Ectodermal cell (in vitro differentiated cells): Measurements from ENCODE around the gene HEBP2.

Experiments used
- H3K27ac ChIP-seq: 2 replicates; pipeline ENCODE4 v1.7.0; 2013; ENCODE audit warnings: mild to moderate bottlenecking, low read depth, low read length; ENCODE audit not compliant: insufficient read depth, poor library complexity, severe bottlenecking
- H3K27me3 ChIP-seq: 2 replicates; pipeline ENCODE4 v1.7.0; 2013; ENCODE audit warnings: mild to moderate bottlenecking, low read length; ENCODE audit not compliant: insufficient read depth, control insufficient read depth, poor library complexity, severe bottlenecking
- H3K36me3 ChIP-seq: one replicate; pipeline ENCODE4 v1.7.0; 2013; ENCODE audit warnings: low read length; ENCODE audit not compliant: control insufficient read depth, insufficient read depth
- H3K4me1 ChIP-seq: one replicate; pipeline ENCODE4 v1.7.0; 2013; ENCODE audit warnings: low read length; ENCODE audit not compliant: control insufficient read depth, insufficient read depth
- H3K4me3 ChIP-seq: 2 replicates; pipeline ENCODE4 v1.7.0; 2013; ENCODE audit warnings: low read depth, low read length, control low read depth; ENCODE audit not compliant: insufficient read depth
- H3K9me3 ChIP-seq: 2 replicates; pipeline ENCODE4 v1.7.0; 2013; ENCODE audit warnings: mild to moderate bottlenecking, low read length, moderate library complexity; ENCODE audit not compliant: control insufficient read depth
- whole genome bisulfite sequencing, 2 experiments: methylation state at CpG; one replicate each; pipeline ENCODE4 v1.1.7; 2013; ENCODE audit warnings: missing lambda C conversion rate in 2 of 2; 5-methylcytosine and 5-hydroxymethylcytosine counted together

HEBP2 gene

DNA sequence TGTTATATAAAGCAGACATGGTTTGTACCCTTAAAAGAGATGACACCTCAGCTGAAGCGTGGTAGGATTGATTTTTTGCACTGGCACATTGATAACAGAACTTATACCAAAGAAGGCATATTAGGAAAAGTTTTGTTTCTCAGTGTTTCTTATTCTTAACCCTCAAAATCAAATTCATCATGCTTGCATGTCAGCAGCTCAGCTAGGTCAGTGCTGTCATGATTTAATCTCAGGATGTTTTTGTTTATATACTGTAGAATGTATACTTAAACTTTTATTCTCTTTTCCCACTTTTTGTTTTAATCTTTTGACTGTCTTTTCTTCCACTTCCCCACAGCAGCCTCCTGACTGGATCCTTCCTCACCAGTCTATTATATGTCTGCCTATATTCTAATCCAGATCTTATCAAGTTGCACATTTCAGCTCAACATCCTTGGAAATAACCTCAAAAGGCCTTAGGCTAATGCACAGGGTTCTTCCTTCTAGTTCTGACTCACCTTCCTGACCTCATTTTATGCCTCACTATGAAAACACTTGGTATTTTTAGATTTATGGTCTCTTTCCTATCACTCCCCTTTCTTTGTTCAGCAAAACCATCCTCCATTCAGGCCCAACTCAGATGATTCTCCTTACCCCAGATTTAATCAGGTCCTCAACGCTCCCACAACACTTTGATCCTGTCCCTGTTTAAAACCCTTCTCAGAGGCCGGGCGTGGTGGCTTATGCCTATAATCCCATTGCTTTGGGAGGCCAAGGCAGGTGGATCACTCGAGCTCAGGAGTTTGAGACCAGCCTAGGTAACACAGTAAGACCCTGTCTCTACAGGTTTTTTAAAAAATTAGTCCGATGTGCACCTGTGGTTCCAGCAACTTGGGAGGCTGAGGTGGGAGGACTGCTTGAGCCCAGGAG lies 7.2 kb downstream of the HEBP2 start:
- H3K36me3 ChIP-seq: peaks cover 22% of the 10 kb centered on the region
- WGBS, 2 experiments: 90 to 93% methylated on average over 6 of the region's 6 CpGs
- H3K4me1 ChIP-seq: no peaks in the 10 kb centered on the region
- H3K9me3 ChIP-seq: no peaks in the 10 kb centered on the region
- no peak overlapping the region for H3K4me3 ChIP-seq
- no peaks in the 10 kb centered on the region for H3K27me3 ChIP-seq
- H3K27ac ChIP-seq: no peak overlapping the region

DNA sequence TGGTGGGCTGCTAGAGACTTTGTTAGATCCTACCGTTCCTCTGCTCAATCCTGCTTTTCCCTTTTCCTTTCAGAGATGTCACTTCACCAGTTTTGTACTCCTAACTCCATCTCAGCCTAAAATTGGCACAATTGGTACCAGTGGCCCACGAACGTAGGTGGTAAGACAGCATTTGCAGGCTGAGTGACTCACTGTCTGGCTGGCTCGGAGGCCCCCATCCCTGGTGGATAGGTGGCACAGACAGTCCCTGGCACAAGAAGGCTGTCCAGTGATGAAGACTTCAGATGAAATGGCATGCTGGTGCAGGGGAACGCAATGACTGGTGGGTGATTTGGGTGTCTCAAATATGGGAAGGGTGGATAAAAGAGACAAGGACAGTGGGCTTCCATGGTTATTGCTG lies 11.1 kb downstream of the HEBP2 start:
- Histone ChIP-seq H3K4me1 (no peaks in the 10 kb centered on the region), H3K9me3 (no peaks in the 10 kb centered on the region), H3K27ac (no peak overlapping the region), H3K4me3 (no peak overlapping the region), H3K36me3 (peaks cover 16% of the 10 kb centered on the region), H3K27me3 (no peaks in the 10 kb centered on the region)
- 94 to 95% methylated on average over 5 of the region's 5 CpGs for WGBS, 2 experiments

DNA sequence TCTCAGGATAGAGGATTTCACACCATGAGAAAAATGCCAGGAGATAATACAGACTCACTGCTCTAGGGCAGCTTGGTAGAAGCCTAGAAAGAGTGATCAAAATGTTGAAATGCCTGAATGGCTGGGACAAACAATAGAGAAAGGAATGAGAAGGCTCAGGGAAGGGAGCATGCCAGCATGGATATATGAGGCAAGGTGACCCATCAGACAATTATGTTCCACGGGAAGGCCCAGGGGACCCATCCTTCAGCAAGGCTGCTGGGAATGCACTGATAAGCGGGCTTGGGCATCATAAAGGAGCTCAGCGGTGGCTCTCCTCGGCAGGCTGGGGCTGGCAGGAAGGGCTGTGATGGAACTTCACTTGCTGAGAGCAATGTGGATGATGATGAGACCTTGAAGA lies 12.2 kb downstream of the HEBP2 start:
- Histone ChIP-seq H3K4me1 (no peaks in the 10 kb centered on the region), H3K4me3 (no peak overlapping the region), H3K27ac (no peak overlapping the region), H3K36me3 (peaks cover 16% of the 10 kb centered on the region), H3K9me3 (no peaks in the 10 kb centered on the region), H3K27me3 (no peaks in the 10 kb centered on the region)
- 93 to 94% methylated on average over 4 of the region's 4 CpGs for WGBS, 2 experiments

DNA sequence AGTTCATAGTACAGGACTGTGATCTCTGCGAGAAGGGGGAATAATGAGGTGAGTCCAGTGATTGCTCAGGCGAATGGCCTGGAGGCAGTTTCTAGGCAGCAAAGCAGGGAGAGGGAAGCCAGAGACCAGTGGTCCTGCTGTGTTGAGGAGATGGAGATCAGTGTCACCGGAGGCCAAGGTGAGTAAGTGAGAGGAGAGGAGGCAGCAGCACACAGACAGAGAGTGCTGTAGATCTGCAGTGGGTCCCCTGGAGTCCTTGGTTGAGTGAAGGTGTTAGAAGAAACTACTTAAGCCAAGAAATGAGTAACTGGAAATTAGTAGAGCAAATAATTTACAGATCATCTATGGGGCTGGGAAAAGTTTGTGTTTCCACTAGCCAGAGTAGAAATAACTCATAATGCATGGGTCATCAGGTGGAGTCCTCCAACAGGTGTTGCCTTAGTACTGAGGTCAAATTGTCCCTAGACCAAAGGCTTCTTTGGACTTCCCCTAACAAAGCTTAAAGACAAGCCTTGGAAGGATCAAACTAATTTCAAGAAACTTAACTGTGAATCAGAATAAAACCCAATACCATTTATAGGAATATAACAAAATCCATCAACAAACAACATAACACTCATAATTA lies 13.6 kb downstream of the HEBP2 start:
- Histone ChIP-seq H3K36me3 (peaks cover 9% of the 10 kb centered on the region), H3K9me3 (no peaks in the 10 kb centered on the region), H3K27ac (no peak overlapping the region), H3K4me3 (no peak overlapping the region), H3K4me1 (no peaks in the 10 kb centered on the region), H3K27me3 (no peaks in the 10 kb centered on the region)
- 91 to 93% methylated on average over 3 of the region's 3 CpGs for WGBS, 2 experiments

DNA sequence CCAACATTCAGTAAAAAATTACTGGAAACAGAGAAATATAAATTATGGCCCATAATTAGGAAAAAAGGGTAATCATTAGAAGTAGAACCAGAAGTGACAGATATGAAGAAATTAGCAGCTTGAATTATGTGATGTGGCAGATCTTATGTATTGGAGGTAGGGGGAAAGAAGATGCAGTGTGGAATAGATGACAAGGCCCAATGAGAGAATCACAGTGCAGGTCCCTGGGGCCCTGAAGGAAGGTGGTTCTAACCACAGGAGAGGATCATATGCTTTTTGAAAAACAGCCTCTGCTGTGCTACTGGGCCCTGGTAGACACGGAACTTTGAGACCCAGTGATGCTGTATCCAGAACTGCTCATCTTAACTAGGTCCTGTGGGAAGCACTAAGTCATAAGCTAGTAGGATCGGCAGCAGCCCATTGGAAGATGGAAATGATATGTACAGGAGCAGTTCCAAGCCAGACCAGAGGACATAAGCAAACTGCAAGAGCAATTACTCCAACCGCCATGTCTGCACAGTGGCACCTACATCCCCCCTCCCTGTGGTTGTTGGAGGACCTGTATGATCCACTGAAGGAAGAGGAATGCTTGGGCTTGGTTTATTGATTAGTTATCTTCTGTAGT lies 14.2 kb downstream of the HEBP2 start:
- H3K27ac ChIP-seq: no peak overlapping the region
- H3K36me3 ChIP-seq: peaks cover 7% of the 10 kb centered on the region
- H3K27me3 ChIP-seq: no peaks in the 10 kb centered on the region
- 94% methylated on average over 2 to 3 of the region's 3 CpGs for WGBS, 2 experiments
- no peaks in the 10 kb centered on the region for H3K9me3 ChIP-seq
- H3K4me1 ChIP-seq: no peaks in the 10 kb centered on the region
- no peak overlapping the region for H3K4me3 ChIP-seq

DNA sequence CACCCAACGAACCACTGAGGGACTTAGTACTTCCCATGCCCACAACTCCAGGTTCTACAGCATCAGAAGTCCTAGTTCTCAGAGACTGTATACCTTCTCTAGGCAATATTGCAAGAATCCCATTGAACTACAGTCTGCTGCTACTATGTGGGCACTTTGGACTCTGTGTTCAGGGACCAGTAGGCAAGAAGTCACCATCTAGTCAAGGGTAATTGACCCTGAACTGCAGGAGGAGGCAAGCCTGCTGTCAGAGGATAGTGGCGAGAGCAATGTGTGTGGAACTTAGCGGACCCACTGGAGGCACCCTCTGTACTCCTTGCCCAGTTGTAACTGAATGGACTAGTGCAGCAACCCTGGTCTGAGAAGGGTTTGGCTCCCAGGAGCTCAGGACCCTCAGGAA lies 15.7 kb downstream of the HEBP2 start:
- 95 to 97% methylated on average over 3 of the region's 3 CpGs for WGBS, 2 experiments

DNA sequence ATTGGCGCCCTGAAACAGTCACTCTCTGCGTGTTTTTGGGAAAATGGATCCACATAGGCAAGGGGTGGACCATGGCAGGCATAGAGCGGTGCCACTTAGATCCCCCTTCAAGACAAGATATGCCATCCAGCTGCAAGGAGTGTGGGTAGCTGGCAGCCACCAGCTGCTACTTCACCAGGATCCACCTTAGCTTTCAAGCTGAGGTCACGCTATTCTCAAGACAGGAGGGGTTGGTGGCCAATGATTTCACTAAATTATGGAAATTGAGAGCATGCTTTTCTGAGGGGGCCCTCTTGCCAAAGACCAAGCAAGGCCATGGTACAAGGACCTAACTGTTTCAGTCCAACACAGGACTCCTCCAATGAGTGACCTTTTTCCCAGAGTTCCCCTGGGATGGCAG lies 16.3 kb downstream of the HEBP2 start:
- H3K4me3 ChIP-seq: no peak overlapping the region
- no peaks in the 10 kb centered on the region for H3K27me3 ChIP-seq
- H3K9me3 ChIP-seq: no peaks in the 10 kb centered on the region

More for the DNA sequence above, 15.7 kb downstream of the HEBP2 start:
- Histone ChIP-seq H3K9me3 (no peaks in the 10 kb centered on the region), H3K36me3 (peaks cover 3% of the 10 kb centered on the region), H3K4me1 (no peaks in the 10 kb centered on the region), H3K27ac (no peak overlapping the region), H3K27me3 (no peaks in the 10 kb centered on the region), H3K4me3 (no peak overlapping the region)

DNA sequence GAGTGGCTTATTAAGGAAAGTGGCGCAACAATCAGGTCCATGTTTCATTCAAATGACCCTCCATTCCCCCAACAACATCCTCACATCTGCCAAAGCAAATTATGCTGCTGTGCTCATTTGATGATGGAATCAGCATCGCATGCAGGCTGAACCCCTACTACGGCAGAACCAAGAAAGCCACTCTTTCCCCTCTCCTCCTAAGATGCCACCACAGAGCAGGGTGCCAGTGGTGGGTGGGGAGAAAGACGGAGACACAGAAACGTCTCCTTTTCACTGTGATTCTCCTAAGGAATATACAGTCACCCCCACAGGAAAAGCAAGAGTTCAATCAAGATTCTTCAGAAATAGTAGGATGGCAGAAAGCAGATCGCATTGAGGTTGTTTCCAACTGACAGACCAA lies 17.1 kb downstream of the HEBP2 start:
- Histone ChIP-seq H3K9me3 (no peaks in the 10 kb centered on the region), H3K36me3 (peaks cover 3% of the 10 kb centered on the region), H3K27me3 (no peaks in the 10 kb centered on the region), H3K27ac (no peak overlapping the region), H3K4me1 (no peaks in the 10 kb centered on the region), H3K4me3 (no peak overlapping the region)
- WGBS, 2 experiments: 71 to 83% methylated on average over 4 to 6 of the region's 6 CpGs

More for the DNA sequence above, 16.3 kb downstream of the HEBP2 start:
- 95 to 97% methylated on average over 4 of the region's 4 CpGs for WGBS, 2 experiments
- Histone ChIP-seq H3K27ac (no peak overlapping the region), H3K36me3 (peaks cover 3% of the 10 kb centered on the region), H3K4me1 (no peaks in the 10 kb centered on the region)

DNA sequence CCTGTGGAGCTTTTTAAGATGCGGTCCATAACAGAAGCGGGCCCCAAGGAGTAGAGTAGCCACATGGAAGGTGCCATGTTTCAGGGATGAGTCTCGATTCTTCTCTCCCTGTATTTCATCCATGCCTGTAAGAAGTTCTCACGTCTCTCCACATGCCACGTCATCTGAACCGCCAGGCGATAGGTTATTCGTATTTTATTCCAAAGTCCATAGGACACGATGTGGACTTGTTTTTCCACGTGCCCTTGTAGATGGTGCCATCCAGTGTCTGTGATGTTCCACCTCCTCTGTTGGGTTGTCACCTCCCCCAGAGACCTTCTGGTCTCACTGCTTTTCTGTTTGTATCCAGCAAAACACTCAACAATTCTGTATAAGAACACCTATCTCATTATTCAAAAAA lies 17.6 kb downstream of the HEBP2 start:
- 94 to 97% methylated on average over 10 of the region's 10 CpGs for WGBS, 2 experiments

DNA sequence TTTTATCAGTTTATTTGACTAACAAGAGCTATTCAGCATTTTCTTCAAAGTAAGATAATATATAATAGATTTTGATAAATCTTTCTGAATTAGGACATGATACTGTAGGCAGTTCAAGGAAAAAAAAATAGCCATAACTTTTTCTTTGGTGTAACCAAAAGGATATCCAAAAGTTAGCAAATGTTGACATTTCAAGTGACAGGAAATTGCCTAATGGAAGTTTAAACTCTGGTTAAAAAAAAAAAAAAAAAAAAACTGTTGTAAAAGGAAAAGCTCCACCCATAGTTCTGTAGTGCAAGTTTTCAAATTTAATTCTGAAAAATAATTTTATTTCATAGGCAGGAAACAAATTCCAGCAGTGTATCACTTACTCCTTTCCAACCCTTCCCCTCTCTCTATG lies 18.8 kb downstream of the HEBP2 start:
- H3K27ac ChIP-seq: no peak overlapping the region
- no peaks in the 10 kb centered on the region for H3K9me3 ChIP-seq
- H3K36me3 ChIP-seq: peaks cover 3% of the 10 kb centered on the region
- H3K4me1 ChIP-seq: no peaks in the 10 kb centered on the region
- no peak overlapping the region for H3K4me3 ChIP-seq
- H3K27me3 ChIP-seq: no peaks in the 10 kb centered on the region

More for the DNA sequence above, 17.6 kb downstream of the HEBP2 start:
- Histone ChIP-seq H3K9me3 (no peaks in the 10 kb centered on the region), H3K4me1 (no peaks in the 10 kb centered on the region), H3K27ac (no peak overlapping the region), H3K36me3 (peaks cover 3% of the 10 kb centered on the region), H3K27me3 (no peaks in the 10 kb centered on the region), H3K4me3 (no peak overlapping the region)
